ENCODE data around the gene TIAM2.

The TIAM2 gene

GRCh38 chr6:155077784-155078183 is 82.7 kb downstream of the TIAM2 start:
- H3K4me1 Mint-ChIP-seq = peaks cover 32% of the 10 kb centered on the region
- no peaks in the 10 kb centered on the region for H3K27me3 Mint-ChIP-seq (ENCODE audit: low read depth)
- no peaks in the 10 kb centered on the region for H3K9me3 Mint-ChIP-seq
- no peaks in the 10 kb centered on the region for H3K36me3 Mint-ChIP-seq (ENCODE audit: low read depth)
- no peak for TF ChIP-seq CTCF (IDR thresholded peaks at IDR 0.05; ENCODE audit: unreplicated experiment in 3 of 3)
- peak overlapping the region in 1 of 3 experiments; percentile 8 for H3K27ac Mint-ChIP-seq
- no peak overlapping the region for H3K4me3 Mint-ChIP-seq

GRCh38 chr6:155078331-155078745 is 83.2 kb downstream of the TIAM2 start:
- Mint-ChIP-seq H3K4me3 (no peak overlapping the region), H3K27ac (peak overlapping the region in 2 of 3 experiments; percentile 29 to 51), H3K27me3 (ENCODE audit: low read depth) (no peaks in the 10 kb centered on the region), H3K4me1 (peaks cover 32% of the 10 kb centered on the region), H3K9me3 (no peaks in the 10 kb centered on the region), H3K36me3 (ENCODE audit: low read depth) (no peaks in the 10 kb centered on the region)
- no peak for TF ChIP-seq CTCF (IDR thresholded peaks at IDR 0.05; ENCODE audit: unreplicated experiment in 3 of 3)

- Mint-ChIP-seq H3K27ac (peak overlapping the region in 2 of 3 experiments; percentile 42 to 56), H3K36me3 (ENCODE audit: low read depth) (no peaks in the 10 kb centered on the region), H3K27me3 (ENCODE audit: low read depth) (no peaks in the 10 kb centered on the region), H3K9me3 (no peaks in the 10 kb centered on the region), H3K4me3 (no peak overlapping the region), H3K4me1 (peaks cover 32% of the 10 kb centered on the region)
- TF ChIP-seq CTCF (IDR thresholded peaks at IDR 0.05; ENCODE audit: unreplicated experiment in 3 of 3) = no peak
Measured at GRCh38 chr6:155079985-155080452, 84.9 kb downstream of the TIAM2 start.

GRCh38 chr6:155080881-155081845 is 86.0 kb downstream of the TIAM2 start:
- TF ChIP-seq CTCF (IDR thresholded peaks at IDR 0.05; ENCODE audit: unreplicated experiment in 3 of 3) = no peak

GRCh38 chr6:155084431-155085123 is 89.5 kb downstream of the TIAM2 start:
- no peaks in the 10 kb centered on the region for H3K27me3 Mint-ChIP-seq (ENCODE audit: low read depth)
- peaks cover under 1% of the 10 kb centered on the region for H3K36me3 Mint-ChIP-seq (ENCODE audit: low read depth)
- H3K4me3 Mint-ChIP-seq = no peak overlapping the region
- no peaks in the 10 kb centered on the region for H3K9me3 Mint-ChIP-seq
- peaks cover 13% of the 10 kb centered on the region for H3K4me1 Mint-ChIP-seq
- no peak overlapping the region for H3K27ac Mint-ChIP-seq
- TF ChIP-seq CTCF (IDR thresholded peaks at IDR 0.05; ENCODE audit: unreplicated experiment in 3 of 3) = no peak

More at GRCh38 chr6:155080881-155081845, 86.0 kb downstream of the TIAM2 start:
- Mint-ChIP-seq H3K27ac (peak overlapping the region in 1 of 3 experiments; percentile 34), H3K4me3 (no peak overlapping the region), H3K36me3 (ENCODE audit: low read depth) (no peaks in the 10 kb centered on the region), H3K27me3 (ENCODE audit: low read depth) (no peaks in the 10 kb centered on the region), H3K4me1 (peaks cover 32% of the 10 kb centered on the region), H3K9me3 (no peaks in the 10 kb centered on the region)
